Superior temporal gyrus (tissue), 1 donor: ENCODE results near the gene CRCP.

Source experiments
- DNase-seq: peaks from one replicate; pipeline ENCODE4 v3.0.0-alpha.2; 2016; ENCODE audit errors: extremely low spot score

CRCP gene

GRCh38 chr7:66189695-66190503 is 75.3 kb downstream of the CRCP start:
- DNase-seq: no peak

- no peak for DNase-seq
Measured at GRCh38 chr7:66190504-66190857, 75.8 kb downstream of the CRCP start.

- no peak for DNase-seq
Measured at GRCh38 chr7:66193146-66193725, 78.6 kb downstream of the CRCP start.

- DNase-seq: no peak
Measured at GRCh38 chr7:66198469-66198868, 83.8 kb downstream of the CRCP start.

- DNase-seq: no peak
Measured at GRCh38 chr7:66198956-66199355, 84.3 kb downstream of the CRCP start.

- DNase-seq: no peak
Measured at GRCh38 chr7:66202441-66202840, 87.8 kb downstream of the CRCP start.
